HL-60 (cell line): ENCODE data around the gene BTBD9.
A peak's percentile ranks its signal among the peaks of the same experiment; 100 is the strongest.

Experiments used
- DNase-seq, 2 experiments: peaks; one replicate each; pipeline ENCODE4 v3.0.0-alpha.2; 2010 to 2020; ENCODE audit warnings: low read depth in 1 of 2, low spot score in 1 of 2
- H3K27ac ChIP-seq: fragments of 250-450 bp; sonication (Bioruptor Pico); replicated peaks from 2 replicates; pipeline ENCODE4 v1.5.1; 2020; ENCODE audit warnings: mild to moderate bottlenecking, moderate library complexity
- H3K27me3 ChIP-seq: fragments of 250-450 bp; sonication (Bioruptor Pico); 2 replicates; pipeline ENCODE4 v1.5.1; 2021; ENCODE audit warnings: mild to moderate bottlenecking, moderate library complexity; ENCODE audit not compliant: insufficient read depth, poor library complexity, severe bottlenecking
- H3K4me3 ChIP-seq: replicated peaks from 2 replicates; pipeline ENCODE4 v1.5.1; 2011; ENCODE audit warnings: mild to moderate bottlenecking, control low read depth, low read length; ENCODE audit not compliant: insufficient read depth
- GABPA ChIP-seq: IDR thresholded peaks from 2 replicates; pipeline ENCODE4 v1.6.1; 2012; ENCODE audit warnings: low read depth
- POLR2AphosphoS5 ChIP-seq: IDR thresholded peaks from 2 replicates; pipeline ENCODE4 v1.6.1; 2012; ENCODE audit warnings: low read depth
- SPI1 ChIP-seq: IDR thresholded peaks from 2 replicates; pipeline ENCODE4 v1.6.1; 2012; ENCODE audit warnings: low read depth, mild to moderate bottlenecking, borderline replicate concordance
- TF ChIP-seq, protein P1 (sequence below): IDR thresholded peaks from 2 replicates; pipeline ENCODE4 v1.6.1; 2012; ENCODE audit warnings: low read depth; ENCODE audit not compliant: insufficient replicate concordance
- TF ChIP-seq, protein P2 (sequence below): IDR thresholded peaks from one replicate; pipeline ENCODE4 v1.5.1; 2011; ENCODE audit warnings: low read length, control low read depth, inconsistent platforms; ENCODE audit not compliant: insufficient read depth

Gene BTBD9

DNA sequence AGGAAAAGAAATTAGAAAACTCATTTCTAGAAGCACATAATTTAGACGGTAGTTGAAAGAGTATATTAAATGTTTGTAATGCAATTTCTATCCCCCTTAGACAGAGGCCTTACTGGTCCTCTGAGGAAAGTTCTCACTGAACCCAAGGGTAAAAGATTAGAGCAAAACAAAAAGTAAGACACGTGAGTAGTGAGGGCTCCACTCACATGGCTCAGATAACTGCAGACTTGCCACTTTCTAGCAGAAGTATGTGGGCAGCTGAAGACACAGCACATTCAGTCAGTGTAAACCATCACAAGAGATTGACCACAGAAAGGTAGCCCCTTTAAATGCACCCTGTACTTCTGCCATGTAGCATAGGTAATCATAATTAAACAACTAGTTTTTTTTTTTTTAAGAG is 193.8 kb downstream of the BTBD9 start:
- TF ChIP-seq, protein P1, sequence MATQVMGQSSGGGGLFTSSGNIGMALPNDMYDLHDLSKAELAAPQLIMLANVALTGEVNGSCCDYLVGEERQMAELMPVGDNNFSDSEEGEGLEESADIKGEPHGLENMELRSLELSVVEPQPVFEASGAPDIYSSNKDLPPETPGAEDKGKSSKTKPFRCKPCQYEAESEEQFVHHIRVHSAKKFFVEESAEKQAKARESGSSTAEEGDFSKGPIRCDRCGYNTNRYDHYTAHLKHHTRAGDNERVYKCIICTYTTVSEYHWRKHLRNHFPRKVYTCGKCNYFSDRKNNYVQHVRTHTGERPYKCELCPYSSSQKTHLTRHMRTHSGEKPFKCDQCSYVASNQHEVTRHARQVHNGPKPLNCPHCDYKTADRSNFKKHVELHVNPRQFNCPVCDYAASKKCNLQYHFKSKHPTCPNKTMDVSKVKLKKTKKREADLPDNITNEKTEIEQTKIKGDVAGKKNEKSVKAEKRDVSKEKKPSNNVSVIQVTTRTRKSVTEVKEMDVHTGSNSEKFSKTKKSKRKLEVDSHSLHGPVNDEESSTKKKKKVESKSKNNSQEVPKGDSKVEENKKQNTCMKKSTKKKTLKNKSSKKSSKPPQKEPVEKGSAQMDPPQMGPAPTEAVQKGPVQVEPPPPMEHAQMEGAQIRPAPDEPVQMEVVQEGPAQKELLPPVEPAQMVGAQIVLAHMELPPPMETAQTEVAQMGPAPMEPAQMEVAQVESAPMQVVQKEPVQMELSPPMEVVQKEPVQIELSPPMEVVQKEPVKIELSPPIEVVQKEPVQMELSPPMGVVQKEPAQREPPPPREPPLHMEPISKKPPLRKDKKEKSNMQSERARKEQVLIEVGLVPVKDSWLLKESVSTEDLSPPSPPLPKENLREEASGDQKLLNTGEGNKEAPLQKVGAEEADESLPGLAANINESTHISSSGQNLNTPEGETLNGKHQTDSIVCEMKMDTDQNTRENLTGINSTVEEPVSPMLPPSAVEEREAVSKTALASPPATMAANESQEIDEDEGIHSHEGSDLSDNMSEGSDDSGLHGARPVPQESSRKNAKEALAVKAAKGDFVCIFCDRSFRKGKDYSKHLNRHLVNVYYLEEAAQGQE: no peak
- TF ChIP-seq POLR2AphosphoS5: no peak
- TF ChIP-seq, protein P2, sequence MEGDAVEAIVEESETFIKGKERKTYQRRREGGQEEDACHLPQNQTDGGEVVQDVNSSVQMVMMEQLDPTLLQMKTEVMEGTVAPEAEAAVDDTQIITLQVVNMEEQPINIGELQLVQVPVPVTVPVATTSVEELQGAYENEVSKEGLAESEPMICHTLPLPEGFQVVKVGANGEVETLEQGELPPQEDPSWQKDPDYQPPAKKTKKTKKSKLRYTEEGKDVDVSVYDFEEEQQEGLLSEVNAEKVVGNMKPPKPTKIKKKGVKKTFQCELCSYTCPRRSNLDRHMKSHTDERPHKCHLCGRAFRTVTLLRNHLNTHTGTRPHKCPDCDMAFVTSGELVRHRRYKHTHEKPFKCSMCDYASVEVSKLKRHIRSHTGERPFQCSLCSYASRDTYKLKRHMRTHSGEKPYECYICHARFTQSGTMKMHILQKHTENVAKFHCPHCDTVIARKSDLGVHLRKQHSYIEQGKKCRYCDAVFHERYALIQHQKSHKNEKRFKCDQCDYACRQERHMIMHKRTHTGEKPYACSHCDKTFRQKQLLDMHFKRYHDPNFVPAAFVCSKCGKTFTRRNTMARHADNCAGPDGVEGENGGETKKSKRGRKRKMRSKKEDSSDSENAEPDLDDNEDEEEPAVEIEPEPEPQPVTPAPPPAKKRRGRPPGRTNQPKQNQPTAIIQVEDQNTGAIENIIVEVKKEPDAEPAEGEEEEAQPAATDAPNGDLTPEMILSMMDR: no peak
- TF ChIP-seq SPI1: no peak
- TF ChIP-seq GABPA: no peak
- H3K27ac ChIP-seq: no peak overlapping the region
- no peak overlapping the region for H3K4me3 ChIP-seq
- H3K27me3 ChIP-seq: no peaks in the 10 kb centered on the region
- no peak for DNase-seq

DNA sequence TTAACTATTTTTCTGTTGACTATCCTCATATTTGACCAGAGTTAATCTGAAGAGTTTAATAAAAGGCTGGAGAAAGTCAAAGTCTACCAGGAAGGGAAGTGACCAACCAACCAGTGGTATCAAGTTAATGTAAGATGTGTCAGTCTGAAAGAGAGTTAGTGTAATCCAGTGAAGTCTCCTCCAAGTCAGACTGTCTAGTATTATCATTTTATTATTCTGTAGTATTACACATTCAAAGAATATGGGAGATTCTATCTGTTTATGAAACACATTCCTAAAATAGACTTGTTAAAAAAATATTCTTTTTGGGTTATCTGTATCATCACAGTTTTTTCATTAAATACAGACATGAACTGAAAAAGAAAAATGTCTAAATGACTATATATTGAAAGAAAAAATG is 194.4 kb downstream of the BTBD9 start:
- no peak overlapping the region for H3K27ac ChIP-seq
- TF ChIP-seq, protein P1: no peak
- TF ChIP-seq, protein P2: no peak
- TF ChIP-seq SPI1 (no peak), POLR2AphosphoS5 (no peak), GABPA (no peak)
- no peak for DNase-seq
- H3K27me3 ChIP-seq: no peaks in the 10 kb centered on the region
- H3K4me3 ChIP-seq: no peak overlapping the region

DNA sequence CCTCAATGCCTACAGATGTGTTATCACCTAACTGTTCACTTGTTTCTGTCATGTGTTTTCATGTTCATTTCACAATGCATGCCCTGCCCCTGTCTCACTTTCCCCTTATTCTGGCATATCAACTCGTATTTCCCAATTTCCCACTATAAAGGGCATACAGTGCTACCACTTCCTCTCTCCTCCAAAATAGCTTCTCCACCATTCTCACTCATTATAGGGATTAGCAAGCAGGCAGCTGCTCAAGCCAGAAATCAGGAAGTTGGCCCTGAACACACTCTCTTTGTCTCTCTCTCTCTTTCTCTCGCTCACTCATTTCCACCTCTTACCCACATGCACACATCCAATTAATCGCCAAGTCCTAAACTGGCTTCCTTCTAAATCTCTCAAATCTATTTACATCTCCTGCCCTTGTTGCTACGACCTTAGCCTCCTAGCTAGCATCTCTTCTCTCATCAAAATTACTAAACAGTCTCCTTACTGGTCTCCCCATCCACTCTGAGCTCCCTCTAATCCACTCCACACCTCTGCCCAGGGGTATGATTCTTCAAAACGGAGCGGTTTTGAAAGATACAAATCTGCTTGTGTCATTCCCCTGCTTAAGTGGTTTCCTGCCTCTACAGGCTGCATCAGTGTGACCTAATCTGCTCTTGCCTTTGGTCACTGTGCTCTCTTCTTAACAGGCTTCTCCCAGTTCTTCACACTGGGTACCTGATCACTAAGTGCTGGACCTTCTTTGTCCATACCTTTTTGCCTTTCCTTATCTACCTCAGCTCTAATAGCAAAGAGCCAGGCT is 196.2 kb downstream of the BTBD9 start:
- H3K27me3 ChIP-seq: no peaks in the 10 kb centered on the region
- H3K4me3 ChIP-seq: no peak overlapping the region
- TF ChIP-seq GABPA (no peak), POLR2AphosphoS5 (0 out of 2 replicates have a peak, but pooled peaks have one; percentile 24), SPI1 (peak; percentile 95)
- TF ChIP-seq, protein P2: no peak
- TF ChIP-seq, protein P1: no peak
- H3K27ac ChIP-seq: peak overlapping the region; percentile 57
- peak; percentile 11 to 76 for DNase-seq
